Ureter (tissue), 1 donor: ENCODE results near the gene CDH4. TPM values are rescaled to one million over a fixed set of nuclear protein-coding genes. Genes with fewer than 3 reads are reported as not detected.

Experiments
- DNase-seq: peaks from one replicate; pipeline ENCODE4 v3.0.0-alpha.2; 2020; ENCODE audit warnings: low spot score
- total RNA-seq: library from RNA; stranded (reverse); gene quantifications from one replicate; pipeline ENCODE4 v1.2.4, GENCODE V29; 2023
- donor health status: DM: yes; HTN: yes; CAD: no.

CDH4 gene
- 0.26 TPM for total RNA-seq

GRCh38 chr20:61251529-61252393, at the start of gene CDH4:
Gene CDH4, plus strand, starts transcription at chr20:61252261.
- no peak for DNase-seq

- no peak for DNase-seq
These were observed 48.7 kb upstream of the CDH4 start for GRCh38 chr20:61203320-61203719.

GRCh38 chr20:61204206-61204605, 47.9 kb upstream of the CDH4 start:
- no peak for DNase-seq

- DNase-seq = no peak
These were observed 46.3 kb upstream of the CDH4 start for GRCh38 chr20:61205769-61206168.

- no peak for DNase-seq
These were observed 41.2 kb upstream of the CDH4 start for GRCh38 chr20:61210862-61211261.

- no peak for DNase-seq
These were observed 34.2 kb upstream of the CDH4 start for GRCh38 chr20:61217848-61218247.

- DNase-seq = no peak
These were observed 33.0 kb upstream of the CDH4 start for GRCh38 chr20:61219021-61219431.

- no peak for DNase-seq
These were observed 31.9 kb upstream of the CDH4 start for GRCh38 chr20:61220131-61220530.

GRCh38 chr20:61220626-61221325, 31.3 kb upstream of the CDH4 start:
- DNase-seq = no peak

GRCh38 chr20:61222699-61223098, 29.4 kb upstream of the CDH4 start:
- DNase-seq = no peak

GRCh38 chr20:61223121-61223520, 28.9 kb upstream of the CDH4 start:
- DNase-seq = no peak

- DNase-seq = no peak
These were observed 21.9 kb upstream of the CDH4 start for GRCh38 chr20:61230166-61230565.

- no peak for DNase-seq
These were observed 18.5 kb upstream of the CDH4 start for GRCh38 chr20:61233590-61233989.

- DNase-seq = no peak
These were observed 17.7 kb upstream of the CDH4 start for GRCh38 chr20:61234224-61234890.

GRCh38 chr20:61236713-61237112, 15.3 kb upstream of the CDH4 start:
- DNase-seq = no peak

- DNase-seq = no peak
These were observed 13.2 kb upstream of the CDH4 start for GRCh38 chr20:61238813-61239212.

- no peak for DNase-seq
These were observed 11.2 kb upstream of the CDH4 start for GRCh38 chr20:61240814-61241213.

GRCh38 chr20:61244213-61244612, 7.8 kb upstream of the CDH4 start:
- no peak for DNase-seq

GRCh38 chr20:61246269-61246668, 5.8 kb upstream of the CDH4 start:
- DNase-seq = no peak

- no peak for DNase-seq
These were observed 2.4 kb upstream of the CDH4 start for GRCh38 chr20:61249626-61250025.

GRCh38 chr20:61252601-61253263, 671 bp downstream of the CDH4 start:
- DNase-seq = no peak

- DNase-seq = no peak
These were observed 1.2 kb downstream of the CDH4 start for GRCh38 chr20:61253264-61253639.
